IMR-90 (cell line): ENCODE measurements around the gene EMID1. TPM values are rescaled to one million over a fixed set of nuclear protein-coding genes. Genes with fewer than 3 reads are reported as not detected.

ENCODE experiments used
- ATAC-seq: fragments of 200-7000 bp; cut with Tn5 transposase; 2 replicates; pipeline ENCODE4 v1.9.1; 2020; ENCODE audit warnings: low read depth, mild to moderate bottlenecking, moderate library complexity
- BruUV-seq: library from RNA; stranded (reverse); fragments of 400-500 nt; replicated peaks from 2 replicates; lab custom pipeline; 2021; lab: Mats Ljungman, UMichigan
- CTCF ChIA-PET: fragments of 300-600 bp; formaldehyde crosslinking; extraction: SDS; loops from one replicate; lab custom pipeline; 2021; ENCODE audit warnings: antibody characterized with exemption; lab: Yijun Ruan, JAX
- POLR2A ChIA-PET: fragments of 300-600 bp; sonication (Branson Sonifier 250); formaldehyde crosslinking; loops from one replicate; lab custom pipeline; 2022; ENCODE audit warnings: antibody characterized with exemption; ENCODE audit not compliant: unreplicated experiment; lab: Charles Lee
- DNase-seq: peaks from one replicate; pipeline ENCODE4 v3.0.0; 2013
- H2AFZ ChIP-seq: replicated peaks from 2 replicates; pipeline ENCODE3; 2013; ENCODE audit warnings: low read length, mild to moderate bottlenecking; ENCODE audit not compliant: poor library complexity
- H2AK5ac ChIP-seq: 2 replicates; pipeline ENCODE4 v1.6.1; 2013; ENCODE audit warnings: low read depth, low read length, inconsistent platforms
- H2AK9ac ChIP-seq: replicated peaks from 2 replicates; pipeline ENCODE3; 2013; ENCODE audit warnings: mild to moderate bottlenecking, low read depth, low read length, moderate library complexity; ENCODE audit not compliant: poor library complexity
- H2BK120ac ChIP-seq: 2 replicates; pipeline ENCODE4 v1.6.1; 2013; ENCODE audit warnings: low read depth, low read length, inconsistent platforms
- H2BK15ac ChIP-seq: 3 replicates; pipeline ENCODE4 v1.6.1; 2013; ENCODE audit warnings: low read depth, low read length, inconsistent platforms
- H2BK20ac ChIP-seq: 2 replicates; pipeline ENCODE4 v1.6.1; 2013; ENCODE audit warnings: low read depth, mild to moderate bottlenecking, inconsistent platforms, low read length, moderate library complexity
- H2BK5ac ChIP-seq: 2 replicates; pipeline ENCODE4 v1.6.1; 2013; ENCODE audit warnings: mild to moderate bottlenecking, low read depth, low read length, inconsistent platforms; ENCODE audit not compliant: poor library complexity, severe bottlenecking
- H3K14ac ChIP-seq: replicated peaks from 2 replicates; pipeline ENCODE4 v1.6.1; 2013; ENCODE audit warnings: low read depth, low read length, inconsistent platforms
- H3K18ac ChIP-seq: 2 replicates; pipeline ENCODE4 v1.6.1; 2013; ENCODE audit warnings: low read depth, low read length, control low read depth
- H3K23ac ChIP-seq: 2 replicates; pipeline ENCODE4 v1.6.1; 2013; ENCODE audit warnings: low read depth, low read length, inconsistent platforms
- H3K27ac ChIP-seq: 2 replicates; pipeline ENCODE4 v1.5.1; 2013; ENCODE audit warnings: mild to moderate bottlenecking, control low read depth, low read length; ENCODE audit not compliant: insufficient read depth
- H3K27me3 ChIP-seq: 2 replicates; pipeline ENCODE4 v1.6.1; 2013; ENCODE audit warnings: low read length; ENCODE audit not compliant: control insufficient read depth, insufficient read depth
- H3K36me3 ChIP-seq: 2 replicates; pipeline ENCODE4 v1.6.1; 2013; ENCODE audit warnings: low read length, mixed read lengths; ENCODE audit not compliant: control insufficient read depth, insufficient read depth
- H3K4ac ChIP-seq: 2 replicates; pipeline ENCODE4 v1.6.1; 2013; ENCODE audit warnings: low read depth, low read length, inconsistent platforms
- H3K4me1 ChIP-seq: 2 replicates; pipeline ENCODE4 v1.6.1; 2013; ENCODE audit warnings: low read length, mixed read lengths; ENCODE audit not compliant: control insufficient read depth, insufficient read depth
- H3K4me2 ChIP-seq: 2 replicates; pipeline ENCODE4 v1.6.1; 2013; ENCODE audit warnings: low read depth, mild to moderate bottlenecking, control low read depth, low read length, moderate library complexity
- H3K4me3 ChIP-seq: 2 replicates; pipeline ENCODE4 v1.5.1; 2013; ENCODE audit warnings: low read depth, mild to moderate bottlenecking, control low read depth, low read length, moderate library complexity; ENCODE audit not compliant: insufficient read depth
- H3K56ac ChIP-seq: 2 replicates; pipeline ENCODE4 v1.6.1; 2013; ENCODE audit warnings: low read length, inconsistent platforms; ENCODE audit not compliant: insufficient read depth; ENCODE audit errors: extremely low read depth
- H3K79me1 ChIP-seq, 2 experiments: 2 replicates each; pipeline ENCODE4 v1.6.1; 2013; ENCODE audit warnings: low read length in 2 of 2, inconsistent platforms in 1 of 2, low read depth in 1 of 2
- H3K9ac ChIP-seq: 2 replicates; pipeline ENCODE4 v1.6.1; 2013; ENCODE audit warnings: low read depth, low read length, control low read depth
- H3K9me1 ChIP-seq: 2 replicates; pipeline ENCODE4 v1.6.1; 2013; ENCODE audit warnings: low read length, inconsistent platforms; ENCODE audit not compliant: insufficient read depth
- H3K9me3 ChIP-seq: 2 replicates; pipeline ENCODE4 v1.6.1; 2013; ENCODE audit warnings: low read length; ENCODE audit not compliant: control insufficient read depth, insufficient read depth
- H4K20me1 ChIP-seq: 2 replicates; pipeline ENCODE4 v1.6.1; 2013; ENCODE audit warnings: low read length, inconsistent platforms; ENCODE audit not compliant: insufficient read depth
- H4K5ac ChIP-seq: 2 replicates; pipeline ENCODE4 v1.6.1; 2013; ENCODE audit warnings: mild to moderate bottlenecking, low read depth, low read length, control low read depth
- H4K8ac ChIP-seq, 2 experiments: 2 replicates each; pipeline ENCODE4 v1.6.1; 2013; ENCODE audit warnings: low read depth in 2 of 2, low read length in 2 of 2, control low read depth in 1 of 2, inconsistent platforms in 1 of 2
- H4K91ac ChIP-seq: 2 replicates; pipeline ENCODE4 v1.6.1; 2013; ENCODE audit warnings: low read depth, low read length, inconsistent platforms; ENCODE audit not compliant: insufficient read depth
- SMC3 ChIP-seq: fragments of 150-350 bp; IDR thresholded peaks from 2 replicates; pipeline ENCODE4 v1.6.1; 2016; ENCODE audit warnings: low read depth, mild to moderate bottlenecking, antibody characterized with exemption, low read length, moderate library complexity
- WGBS, 2 experiments: methylation state at CpG; one replicate each; pipeline versions ENCODE4 v1.1.5 to v1.1.7; 2013; ENCODE audit warnings: missing lambda C conversion rate in 2 of 2; ENCODE audit not compliant: insufficient read length in 1 of 2; ENCODE audit errors: extremely low coverage in 2 of 2; 5-methylcytosine and 5-hydroxymethylcytosine counted together
- dilution Hi-C: fragments of 300-500 bp; cut with HindIII; formaldehyde crosslinking; loops from one replicate; pipeline ENCODE4 v1.14.3; 2018; ENCODE audit warnings: low sequenced_read_pairs; ENCODE audit not compliant: unreplicated experiment
- in situ Hi-C: fragments of 300-500 bp; cut with MboI; formaldehyde crosslinking; loops from 3 replicates; pipeline ENCODE4 v1.14.3; 2019; ENCODE audit warnings: low sequenced_read_pairs, inconsistent platforms, mixed read lengths
- intact Hi-C: fragments of 100-400 bp; cut with micrococcal nuclease; formaldehyde crosslinking; loops from 2 replicates; pipeline ENCODE4 v1.10.0; 2022
- polyA plus RNA-seq, 3 experiments: library from polyadenylated mRNA; depleted of rRNA; stranded (reverse); fragments of >200 nt; gene quantifications; 2 replicates each; pipeline ENCODE4 v1.2.3, GENCODE V29; 2012; ENCODE audit warnings: low replicate concordance in 1 of 3
- total RNA-seq: library from RNA; depleted of rRNA; stranded (reverse); fragments of >200 nt; gene quantifications from 2 replicates; pipeline ENCODE4 v1.2.3, GENCODE V29; 2012

Gene EMID1
- total and polyA plus RNA-seq, 2 of the 4 experiments (the other 2 are of a cell fraction): 0.54 to 1.3 TPM

GRCh38 chr22:29207243-29207550 lies 1.5 kb downstream of the EMID1 start:
- ChIA-PET POLR2A (no interaction called here), CTCF (no interaction called here)
- H3K14ac ChIP-seq: no peak overlapping the region
- no peak overlapping the region for H2BK5ac ChIP-seq
- no peaks in the 10 kb centered on the region for H3K9me3 ChIP-seq
- H2AK9ac ChIP-seq: no peak overlapping the region
- no peaks in the 10 kb centered on the region for H3K36me3 ChIP-seq
- H3K27ac ChIP-seq: no peak overlapping the region
- H4K5ac ChIP-seq: no peak overlapping the region
- H3K27me3 ChIP-seq: peaks cover 13% of the 10 kb centered on the region
- no peak overlapping the region for H2AFZ ChIP-seq
- intact Hi-C loops: no loop called here
- no peak overlapping the region for H3K4me3 ChIP-seq
- H2BK20ac ChIP-seq: no peak overlapping the region
- BruUV-seq: no TSS peak
- dilution Hi-C loops: no loop called here
- no peak overlapping the region for H4K8ac ChIP-seq
- H4K91ac ChIP-seq: no peak overlapping the region
- H3K23ac ChIP-seq: no peak overlapping the region
- no peak overlapping the region for H3K4ac ChIP-seq
- peaks cover 8% of the 10 kb centered on the region; the same call in 1 of the 2 replicates for H3K9me1 ChIP-seq
- TF ChIP-seq SMC3: no peak
- DNase-seq (no peak), ATAC-seq (no peak)
- no peaks in the 10 kb centered on the region; the same call in 1 of the 2 replicates for H4K20me1 ChIP-seq
- no peak overlapping the region for H3K18ac ChIP-seq
- no peak overlapping the region for H3K56ac ChIP-seq
- H2BK120ac ChIP-seq: no peak overlapping the region
- no peak overlapping the region for H3K4me2 ChIP-seq
- no peak overlapping the region for H2AK5ac ChIP-seq
- in situ Hi-C loops: no loop called here
- peaks cover 8% of the 10 kb centered on the region; the same call in 1 of the 2 replicates for H3K4me1 ChIP-seq
- H2BK15ac ChIP-seq: no peak overlapping the region
- H3K9ac ChIP-seq: no peak overlapping the region
- WGBS, 2 experiments: 93% methylated on average over 3 of the region's 5 CpGs; no CpG with 5 or more reads in 1 of the 2 experiments
- H3K79me1 ChIP-seq: no peaks in the 10 kb centered on the region
